ENCODE data around the gene NACAD. TPM values are rescaled to one million over a fixed set of nuclear protein-coding genes. Genes with fewer than 3 reads are reported as not detected.

Gene NACAD
- total RNA-seq, 1 donor from 2014 or later: 21.6 TPM

DNA sequence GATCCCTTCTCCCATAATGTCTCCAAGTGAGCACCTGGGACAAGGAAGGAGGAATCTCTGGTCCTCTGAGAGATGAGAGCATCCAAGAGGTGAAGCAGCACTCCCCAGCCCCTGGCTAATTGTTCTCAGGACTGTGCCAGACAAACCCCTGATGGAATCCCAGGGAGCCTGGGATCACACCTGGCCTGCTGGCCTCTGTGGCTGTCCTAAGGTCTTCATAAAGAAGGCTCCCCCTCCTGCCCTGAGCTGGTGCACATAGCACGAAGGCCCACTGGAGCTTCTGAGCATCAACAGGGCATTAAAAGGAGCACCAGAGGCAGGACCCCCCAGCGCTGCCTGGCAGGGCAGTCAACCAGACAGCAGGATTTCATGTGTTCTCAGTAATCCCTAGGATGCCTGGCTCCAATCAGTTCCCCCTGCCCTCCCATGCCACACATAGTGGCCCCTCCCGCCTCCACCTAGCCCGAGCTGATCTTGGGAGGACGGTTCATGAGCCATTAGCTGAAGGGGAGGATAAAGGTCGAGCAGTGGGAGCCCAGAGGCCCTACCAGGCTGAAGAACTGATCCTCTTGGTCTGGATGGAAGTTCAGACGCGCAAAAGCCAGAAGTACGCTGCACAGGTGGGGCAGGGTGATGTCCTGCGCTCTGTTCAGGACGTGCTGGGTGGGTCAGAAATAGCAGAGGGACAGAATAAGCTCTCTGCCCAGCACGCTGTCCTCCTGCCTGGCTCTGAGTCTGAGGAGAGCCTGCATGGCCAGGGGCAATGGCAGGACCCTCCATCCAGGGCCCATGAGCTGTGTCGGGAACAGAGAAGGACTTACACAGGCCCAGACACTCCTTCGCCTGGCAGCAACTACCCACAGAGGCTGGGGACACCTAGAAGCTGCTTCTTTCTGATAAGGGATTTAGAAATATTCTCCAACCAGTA is 14.3 kb upstream of the NACAD start:
- Histone ChIP-seq H3K4me2 (ENCODE audit: low read length) (no peak overlapping the region), H3K27me3 (ENCODE audit: insufficient read depth, low read length) (no peaks in the 10 kb centered on the region), H4K20me1 (ENCODE audit: insufficient read depth, low read length) (peaks cover 70% of the 10 kb centered on the region), H3K27ac (ENCODE audit: low read depth, low read length) (no peak overlapping the region), H3K4me3 (ENCODE audit: insufficient read depth, low read depth, low read length) (no peak overlapping the region), H3K9me3 (ENCODE audit: insufficient read depth, low read depth, low read length) (no peaks in the 10 kb centered on the region), H3K9ac (ENCODE audit: low read length) (no peak overlapping the region), H2AFZ (ENCODE audit: low read depth, low read length) (no peak overlapping the region), H3K36me3 (ENCODE audit: insufficient read depth, low read length) (peaks cover 53% of the 10 kb centered on the region), H3K79me2 (ENCODE audit: insufficient read depth, low read length) (peaks cover 44% of the 10 kb centered on the region), H3K4me1 (ENCODE audit: insufficient read depth, low read length) (peaks cover under 1% of the 10 kb centered on the region)
- H3K27me3 Mint-ChIP-seq (ENCODE audit: low read depth, unreplicated experiment): no peaks in the 10 kb centered on the region
- no peak for DNase-seq (ENCODE audit: low read depth)
- TF ChIP-seq, protein P1, sequence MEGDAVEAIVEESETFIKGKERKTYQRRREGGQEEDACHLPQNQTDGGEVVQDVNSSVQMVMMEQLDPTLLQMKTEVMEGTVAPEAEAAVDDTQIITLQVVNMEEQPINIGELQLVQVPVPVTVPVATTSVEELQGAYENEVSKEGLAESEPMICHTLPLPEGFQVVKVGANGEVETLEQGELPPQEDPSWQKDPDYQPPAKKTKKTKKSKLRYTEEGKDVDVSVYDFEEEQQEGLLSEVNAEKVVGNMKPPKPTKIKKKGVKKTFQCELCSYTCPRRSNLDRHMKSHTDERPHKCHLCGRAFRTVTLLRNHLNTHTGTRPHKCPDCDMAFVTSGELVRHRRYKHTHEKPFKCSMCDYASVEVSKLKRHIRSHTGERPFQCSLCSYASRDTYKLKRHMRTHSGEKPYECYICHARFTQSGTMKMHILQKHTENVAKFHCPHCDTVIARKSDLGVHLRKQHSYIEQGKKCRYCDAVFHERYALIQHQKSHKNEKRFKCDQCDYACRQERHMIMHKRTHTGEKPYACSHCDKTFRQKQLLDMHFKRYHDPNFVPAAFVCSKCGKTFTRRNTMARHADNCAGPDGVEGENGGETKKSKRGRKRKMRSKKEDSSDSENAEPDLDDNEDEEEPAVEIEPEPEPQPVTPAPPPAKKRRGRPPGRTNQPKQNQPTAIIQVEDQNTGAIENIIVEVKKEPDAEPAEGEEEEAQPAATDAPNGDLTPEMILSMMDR (IDR thresholded peaks at IDR 0.05; ENCODE audit: insufficient read depth, low read depth, low read length): no peak
- no peak for TF ChIP-seq EZH2 (IDR thresholded peaks at IDR 0.05; ENCODE audit: insufficient read depth, low read length)
- no peaks in the 10 kb centered on the region for H3K9me3 Mint-ChIP-seq (ENCODE audit: unreplicated experiment)
- H3K36me3 Mint-ChIP-seq (ENCODE audit: low read depth, unreplicated experiment): peaks cover 6% of the 10 kb centered on the region
- no peak overlapping the region for H3K27ac Mint-ChIP-seq (ENCODE audit: unreplicated experiment)
- no peak for FAIRE-seq
- peaks cover 10% of the 10 kb centered on the region for H3K4me1 Mint-ChIP-seq (ENCODE audit: low read depth, unreplicated experiment)
- H3K4me3 Mint-ChIP-seq (ENCODE audit: unreplicated experiment): no peak overlapping the region

DNA sequence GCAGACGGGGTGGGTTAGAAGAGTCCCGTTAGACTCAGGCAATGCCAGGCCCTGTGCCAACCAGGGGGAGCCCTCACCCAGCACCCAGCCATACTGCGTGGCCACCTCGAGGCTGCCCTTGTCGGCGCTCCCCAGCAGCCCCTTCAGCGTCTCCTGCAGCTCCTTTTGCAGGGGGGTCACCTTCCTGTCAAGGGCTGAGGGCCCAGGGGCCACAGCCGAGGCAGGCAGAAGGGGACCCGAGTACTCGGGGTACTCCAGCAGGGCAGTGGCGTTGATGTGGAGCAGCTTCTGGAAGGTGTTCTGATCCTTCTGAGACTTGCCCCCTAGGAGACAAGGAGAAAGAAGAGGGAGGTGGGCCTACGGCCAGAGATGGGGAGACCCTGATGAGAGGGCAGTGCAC is 13.0 kb upstream of the NACAD start:
- no peak for FAIRE-seq
- DNase-seq (ENCODE audit: low read depth): no peak
- H3K9me3 ChIP-seq (ENCODE audit: insufficient read depth, low read depth, low read length): no peaks in the 10 kb centered on the region
- no peak overlapping the region for H3K9ac ChIP-seq (ENCODE audit: low read length)
- no peak overlapping the region for H3K4me3 Mint-ChIP-seq (ENCODE audit: unreplicated experiment)
- peaks cover 57% of the 10 kb centered on the region for H4K20me1 ChIP-seq (ENCODE audit: insufficient read depth, low read length)
- no peaks in the 10 kb centered on the region for H3K9me3 Mint-ChIP-seq (ENCODE audit: unreplicated experiment)
- TF ChIP-seq, protein P1 (IDR thresholded peaks at IDR 0.05; ENCODE audit: insufficient read depth, low read depth, low read length): no peak
- no peak for TF ChIP-seq EZH2 (IDR thresholded peaks at IDR 0.05; ENCODE audit: insufficient read depth, low read length)
- peaks cover 31% of the 10 kb centered on the region for H3K79me2 ChIP-seq (ENCODE audit: insufficient read depth, low read length)
- no peaks in the 10 kb centered on the region for H3K4me1 Mint-ChIP-seq (ENCODE audit: low read depth, unreplicated experiment)
- H3K36me3 ChIP-seq (ENCODE audit: insufficient read depth, low read length): peaks cover 40% of the 10 kb centered on the region
- no peaks in the 10 kb centered on the region for H3K27me3 Mint-ChIP-seq (ENCODE audit: low read depth, unreplicated experiment)
- H3K36me3 Mint-ChIP-seq (ENCODE audit: low read depth, unreplicated experiment): peaks cover 7% of the 10 kb centered on the region
- no peak overlapping the region for H3K27ac Mint-ChIP-seq (ENCODE audit: unreplicated experiment)
- H3K4me2 ChIP-seq (ENCODE audit: low read length): no peak overlapping the region
- H3K27ac ChIP-seq (ENCODE audit: low read depth, low read length): no peak overlapping the region
- H3K27me3 ChIP-seq (ENCODE audit: insufficient read depth, low read length): no peaks in the 10 kb centered on the region
- no peak overlapping the region for H2AFZ ChIP-seq (ENCODE audit: low read depth, low read length)
- H3K4me3 ChIP-seq (ENCODE audit: insufficient read depth, low read depth, low read length): no peak overlapping the region
- no peaks in the 10 kb centered on the region for H3K4me1 ChIP-seq (ENCODE audit: insufficient read depth, low read length)

Measured in astrocyte (in vitro differentiated cells and primary cell).